Gastrocnemius medialis (tissue), 4 donors: Measurements from ENCODE around the gene SCNM1. TPM values are rescaled to one million over a fixed set of nuclear protein-coding genes. Genes with fewer than 3 reads are reported as not detected.
A peak's percentile ranks its signal among the peaks of the same experiment; 100 is the strongest.
"Not testable (repeated sequence)": the region's sequence is repeated elsewhere in the genome, so short reads cannot be mapped to it uniquely, and the experiment has no call there.

Experiments used
- ATAC-seq, 2 donors: fragments of 150-250 bp; one replicate each; pipeline ENCODE4 v1.9.1; 2016
- DNase-seq, 2 donors: peaks; one replicate each; pipeline ENCODE4 v3.0.0-alpha.2; 2019
- H3K27ac ChIP-seq, 4 donors: fragments of 200-600 bp; sonication (generic); 1 replicate in 1 of 4; 2 replicates in 3 of 4; pipeline ENCODE4 v1.5.1; 2016 to 2018; ENCODE audit warnings: mild to moderate bottlenecking in 2 of 4, moderate library complexity in 1 of 4
- H3K27me3 ChIP-seq, 3 donors: fragments of 200-600 bp; sonication (generic) in 2 of 3; 1 replicate in 1 of 3; 2 replicates in 2 of 3; pipeline versions ENCODE4 v1.5.1 to v1.6.0; 2016 to 2019; ENCODE audit warnings: mild to moderate bottlenecking in 1 of 3, moderate library complexity in 1 of 3
- H3K36me3 ChIP-seq, 2 donors: fragments of 200-600 bp; sonication (generic) in 1 of 2; one replicate each; pipeline ENCODE4 v1.5.1; 2017 to 2018
- H3K4me1 ChIP-seq, 2 donors: fragments of 200-600 bp; sonication (generic) in 1 of 2; one replicate each; pipeline ENCODE4 v1.5.1; 2016 to 2017; ENCODE audit warnings: mild to moderate bottlenecking in 2 of 2
- H3K4me3 ChIP-seq, 4 donors: fragments of 200-600 bp; sonication (generic) in 3 of 4; 1 replicate in 1 of 4; 2 replicates in 3 of 4; pipeline ENCODE4 v1.5.1; 2016 to 2019; ENCODE audit warnings: mild to moderate bottlenecking in 2 of 4
- H3K9me3 ChIP-seq, 3 donors: fragments of 200-600 bp; sonication (generic) in 2 of 3; 1 replicate in 1 of 3; 2 replicates in 2 of 3; pipeline ENCODE4 v1.5.1; 2016 to 2019
- POLR2A ChIP-seq, 2 donors: fragments of 450-650 bp; IDR thresholded peaks; one replicate each; pipeline ENCODE4 v1.6.1; 2017; ENCODE audit warnings: antibody characterized with exemption in 2 of 2, mild to moderate bottlenecking in 2 of 2, moderate library complexity in 2 of 2
- in situ Hi-C, 4 donors: fragments of 200-750 bp; cut with MboI; loops; one replicate each; pipeline versions ENCODE4 v1.15.0 to v1.8.0; 2017; ENCODE audit warnings: low sequenced_read_pairs in 4 of 4
- intact Hi-C: fragments of 100-400 bp; cut with DNase I; formaldehyde crosslinking; loops from one replicate; pipeline ENCODE4 v1.15.1; 2023; ENCODE audit warnings: low total_unique reads
- total RNA-seq, 4 donors: library from RNA; depleted of rRNA; stranded (reverse); fragments of >200 nt; gene quantifications; one replicate each; pipeline versions ENCODE4 v1.1.0 to v1.2.3, GENCODE V29; 2016
- TF ChIP-seq, protein P1 (sequence below), 5 experiments: fragments of 450-650 bp in 3 of 5; fragments of 200-600 bp in 2 of 5; sonication (generic) in 2 of 5; IDR thresholded peaks in 4 of 5; conservative IDR thresholded peaks in 1 of 5; 1 replicate in 4 of 5; 2 replicates in 1 of 5; pipeline ENCODE4 v1.5.1; 2016 to 2019; ENCODE audit warnings: antibody characterized with exemption in 5 of 5, mild to moderate bottlenecking in 3 of 5, moderate library complexity in 3 of 5

The SCNM1 gene
- total RNA-seq, 4 donors from 2014 or later, result 17.7 to 56.1 (median 35.6) TPM

DNA sequence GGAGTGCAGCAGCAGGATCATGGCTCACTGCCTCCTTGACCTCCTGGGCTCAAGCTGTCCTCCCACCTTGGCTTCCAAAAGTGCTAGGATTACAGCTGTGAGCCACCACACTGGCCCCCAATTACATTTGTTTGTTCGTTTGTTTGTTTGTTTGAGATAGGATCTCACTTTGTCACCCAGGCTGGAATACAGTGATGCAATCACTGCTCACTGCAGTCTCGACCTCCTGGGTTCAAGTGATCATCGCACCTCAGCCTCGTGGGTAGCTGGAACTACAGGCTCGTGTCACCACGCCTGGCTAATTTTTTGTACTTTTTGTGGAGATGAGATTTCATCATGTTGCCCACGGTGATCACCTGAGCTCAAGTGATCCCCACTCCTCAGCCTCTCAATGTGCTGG, 26.1 kb downstream of the SCNM1 start:
- Histone ChIP-seq H3K27me3 (no peaks in the 10 kb centered on the region), H3K27ac (no peak overlapping the region), H3K9me3 (no peaks in the 10 kb centered on the region), H3K4me3 (no peak overlapping the region), H3K36me3 (no peaks in the 10 kb centered on the region), H3K4me1 (peaks cover 22 to 40% of the 10 kb centered on the region in 2 donors)
- TF ChIP-seq, protein P1, sequence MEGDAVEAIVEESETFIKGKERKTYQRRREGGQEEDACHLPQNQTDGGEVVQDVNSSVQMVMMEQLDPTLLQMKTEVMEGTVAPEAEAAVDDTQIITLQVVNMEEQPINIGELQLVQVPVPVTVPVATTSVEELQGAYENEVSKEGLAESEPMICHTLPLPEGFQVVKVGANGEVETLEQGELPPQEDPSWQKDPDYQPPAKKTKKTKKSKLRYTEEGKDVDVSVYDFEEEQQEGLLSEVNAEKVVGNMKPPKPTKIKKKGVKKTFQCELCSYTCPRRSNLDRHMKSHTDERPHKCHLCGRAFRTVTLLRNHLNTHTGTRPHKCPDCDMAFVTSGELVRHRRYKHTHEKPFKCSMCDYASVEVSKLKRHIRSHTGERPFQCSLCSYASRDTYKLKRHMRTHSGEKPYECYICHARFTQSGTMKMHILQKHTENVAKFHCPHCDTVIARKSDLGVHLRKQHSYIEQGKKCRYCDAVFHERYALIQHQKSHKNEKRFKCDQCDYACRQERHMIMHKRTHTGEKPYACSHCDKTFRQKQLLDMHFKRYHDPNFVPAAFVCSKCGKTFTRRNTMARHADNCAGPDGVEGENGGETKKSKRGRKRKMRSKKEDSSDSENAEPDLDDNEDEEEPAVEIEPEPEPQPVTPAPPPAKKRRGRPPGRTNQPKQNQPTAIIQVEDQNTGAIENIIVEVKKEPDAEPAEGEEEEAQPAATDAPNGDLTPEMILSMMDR (IDR thresholded peaks at IDR 0.05 in 4 of 5, conservative IDR thresholded peaks at IDR 0.05 in 1 of 5), result no peak
- TF ChIP-seq POLR2A (IDR thresholded peaks at IDR 0.05), result no peak
- intact Hi-C loops, result no loop called here
- ATAC-seq (no peak), DNase-seq (no peak)
- in situ Hi-C loops, result loop anchor here in 2 of 4 donors (10.0 kb wide), 2 partner anchors 63 to 153 kb away; partner anchors contain the start of genes PSMD4 (in 1 of the 2) and RFX5 (in 1 of the 2)

DNA sequence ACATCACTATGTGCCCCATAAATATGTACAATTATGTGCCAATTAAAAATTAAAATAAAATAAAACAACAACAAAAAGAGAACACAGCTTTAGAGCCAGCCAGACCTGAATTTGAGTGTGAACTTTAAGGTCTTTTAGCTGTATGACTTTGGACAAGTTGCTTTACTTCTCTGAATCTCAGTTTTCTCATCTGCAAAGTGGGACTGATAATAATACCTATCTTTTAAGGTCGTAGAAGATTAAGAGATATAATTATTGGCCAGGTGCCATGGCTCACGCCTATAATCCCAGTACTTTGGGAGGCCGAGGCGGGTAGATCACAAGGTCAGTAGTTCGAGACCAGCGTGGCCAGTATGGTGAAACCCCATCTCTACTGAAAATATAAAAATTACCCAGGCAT, 27.4 kb downstream of the SCNM1 start:
- Histone ChIP-seq H3K36me3 (no peaks in the 10 kb centered on the region), H3K4me3 (no peak overlapping the region), H3K27me3 (no peaks in the 10 kb centered on the region), H3K4me1 (peaks cover 10 to 28% of the 10 kb centered on the region in 2 donors), H3K9me3 (no peaks in the 10 kb centered on the region), H3K27ac (no peak overlapping the region)
- TF ChIP-seq, protein P1 (IDR thresholded peaks at IDR 0.05 in 4 of 5, conservative IDR thresholded peaks at IDR 0.05 in 1 of 5), result no peak
- no peak for ATAC-seq
- intact Hi-C loops, result no loop called here
- no peak for DNase-seq
- in situ Hi-C loops, result loop anchor here in 2 of 4 donors (10.0 kb wide), 2 partner anchors 61 to 151 kb away; partner anchors contain the start of genes PSMD4 (in 1 of the 2) and RFX5 (in 1 of the 2)

DNA sequence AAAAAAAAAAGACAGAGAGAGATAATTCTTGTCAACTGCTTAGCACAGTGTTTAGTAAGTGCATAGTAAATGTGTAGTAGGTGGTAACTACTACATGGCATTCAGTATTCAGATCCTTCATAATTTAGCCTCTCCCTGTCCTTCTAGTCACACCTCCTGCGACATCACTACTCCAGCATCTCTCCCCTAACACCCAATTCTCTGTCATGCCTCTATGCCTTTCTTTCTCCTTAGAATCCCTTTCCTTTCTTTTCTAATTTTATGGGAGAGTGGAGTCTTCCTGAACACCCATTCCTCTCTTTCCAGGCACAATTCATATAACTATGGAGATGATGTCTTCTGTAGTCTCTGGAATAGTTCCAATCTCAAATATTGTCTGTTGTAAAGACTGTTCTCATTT, 27.9 kb downstream of the SCNM1 start:
- TF ChIP-seq, protein P1 (IDR thresholded peaks at IDR 0.05 in 4 of 5, conservative IDR thresholded peaks at IDR 0.05 in 1 of 5), result no peak
- TF ChIP-seq POLR2A (IDR thresholded peaks at IDR 0.05), result no peak
- ATAC-seq (no peak), DNase-seq (no peak)
- peaks cover 4 to 23% of the 10 kb centered on the region in 2 donors for H3K4me1 ChIP-seq
- H3K4me3 ChIP-seq, result no peak overlapping the region
- no peak overlapping the region for H3K27ac ChIP-seq
- H3K9me3 ChIP-seq, result no peaks in the 10 kb centered on the region
- H3K27me3 ChIP-seq, result no peaks in the 10 kb centered on the region
- no peaks in the 10 kb centered on the region for H3K36me3 ChIP-seq
- in situ Hi-C loops (loop anchor here in 2 of 4 donors (10.0 kb wide), 2 partner anchors 61 to 151 kb away; partner anchors contain the start of genes PSMD4 (in 1 of the 2) and RFX5 (in 1 of the 2)), intact Hi-C loops (no loop called here)

DNA sequence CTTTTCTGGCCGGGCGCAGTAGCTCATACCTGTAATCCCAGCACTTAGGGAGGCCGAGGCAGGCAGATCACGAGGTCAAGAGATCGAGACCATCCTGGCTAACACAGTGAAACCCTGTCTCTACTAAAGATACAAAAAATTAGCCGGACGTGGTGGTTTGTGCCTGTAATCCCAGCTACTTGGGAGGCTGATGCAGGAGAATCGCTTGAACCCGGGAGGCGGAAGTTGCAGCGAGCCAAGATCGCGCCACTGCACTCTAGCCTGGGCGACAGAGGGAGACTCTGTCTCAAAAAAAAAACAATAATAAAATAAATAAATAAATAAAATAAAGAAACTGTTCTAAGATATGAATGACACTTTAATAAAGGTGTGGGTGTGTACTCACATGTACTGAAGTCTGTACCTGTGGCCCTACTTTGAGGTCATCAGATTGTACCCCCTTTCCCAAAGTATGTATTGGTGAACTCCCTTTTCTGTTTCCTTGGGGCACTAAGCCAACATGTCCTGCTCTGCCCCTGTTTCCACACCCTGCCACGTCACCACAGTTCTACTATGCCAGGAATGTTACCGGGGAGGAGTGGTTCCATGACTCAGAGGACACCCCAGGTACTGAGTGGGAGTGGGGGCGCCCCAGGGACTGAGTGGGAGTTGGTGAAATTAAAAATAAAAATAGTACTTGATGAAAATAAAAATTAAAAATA, 29.1 kb downstream of the SCNM1 start:
- H3K27me3 ChIP-seq, H3K9me3 ChIP-seq, ATAC-seq, H3K36me3 ChIP-seq: not testable (repeated sequence)
- peaks cover 7 to 25% of the 10 kb centered on the region in 2 donors for H3K4me1 ChIP-seq
- in situ Hi-C loops (loop anchor here (5.0 to 10.0 kb wide), 3 partner anchors 57 to 150 kb away; partner anchors contain the start of genes PSMD4 (in 4 of the 4) and RFX5 (in 1 of the 4)), intact Hi-C loops (loop anchor here (5.0 kb wide), 2 partner anchors 132 to 147 kb away; partner anchors contain the start of gene PI4KB)
- H3K4me3 ChIP-seq, result peak overlapping the region in 2 of 4 donors; percentile 35 to 39
- peak in 1 of 2 donors; percentile 67 for DNase-seq
- peak overlapping the region; percentile 69 to 99 (median 96) for H3K27ac ChIP-seq

DNA sequence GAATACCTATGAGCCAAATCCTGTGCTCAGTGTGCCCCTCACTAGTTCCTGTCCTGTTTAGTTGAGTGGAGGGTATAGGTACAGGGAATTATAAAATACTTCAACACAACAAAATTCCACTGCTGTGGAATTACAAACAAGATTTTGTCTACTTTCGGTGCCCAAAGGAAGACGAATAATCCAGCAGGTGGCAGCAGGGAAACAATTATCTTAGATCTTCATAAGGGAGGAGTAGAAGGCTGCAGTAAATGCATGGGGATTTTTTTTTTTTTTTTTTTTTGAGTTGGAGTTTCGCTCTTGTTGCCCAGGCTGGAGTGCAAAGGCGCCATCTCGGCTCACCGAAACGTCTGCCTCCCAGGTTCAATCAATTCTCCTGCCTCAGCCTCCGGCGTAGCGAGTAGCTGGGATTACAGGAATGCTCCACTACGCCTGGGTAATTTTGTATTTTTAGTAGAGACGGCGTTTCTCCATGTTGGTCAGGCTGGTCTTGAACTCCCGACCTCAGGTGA, 30.4 kb downstream of the SCNM1 start:
- intact Hi-C loops, result loop anchor here (5.0 kb wide), 2 partner anchors 131 to 146 kb away; partner anchors contain the start of gene PI4KB
- ATAC-seq (peak; percentile 34 to 57), DNase-seq (peak; percentile 57 to 72)
- H3K27ac ChIP-seq, result peak overlapping the region; percentile 69 to 99 (median 96)
- no peaks in the 10 kb centered on the region for H3K36me3 ChIP-seq
- H3K27me3 ChIP-seq, result no peaks in the 10 kb centered on the region
- H3K4me1 ChIP-seq, result peaks cover 19 to 33% of the 10 kb centered on the region in 2 donors
- peak overlapping the region; percentile 19 to 39 (median 28) for H3K4me3 ChIP-seq
- in situ Hi-C loops, result loop anchor here (5.0 to 10.0 kb wide), 3 partner anchors 56 to 148 kb away; partner anchors contain the start of genes PSMD4 (in 4 of the 4) and RFX5 (in 1 of the 4)
- TF ChIP-seq POLR2A (IDR thresholded peaks at IDR 0.05), result no peak
- TF ChIP-seq, protein P1 (IDR thresholded peaks at IDR 0.05 in 4 of 5, conservative IDR thresholded peaks at IDR 0.05 in 1 of 5), result peak; percentile 54 to 72 (median 68)
- no peaks in the 10 kb centered on the region for H3K9me3 ChIP-seq
